Muscle of leg (tissue), 11 donors: Measurements from ENCODE around the gene TMEM109. TPM values are rescaled to one million over a fixed set of nuclear protein-coding genes. Genes with fewer than 3 reads are reported as not detected.

Experiments used
- DNase-seq: peaks from one replicate; pipeline ENCODE4 v3.0.0; 2013
- H3K27ac ChIP-seq: one replicate; pipeline ENCODE4 v1.5.1; 2013; ENCODE audit warnings: mild to moderate bottlenecking, low read length, control low read depth
- H3K27me3 ChIP-seq: one replicate; pipeline ENCODE4 v1.6.1; 2013; ENCODE audit warnings: low read length; ENCODE audit not compliant: control insufficient read depth, insufficient read depth
- H3K36me3 ChIP-seq: one replicate; pipeline ENCODE4 v1.6.1; 2013; ENCODE audit warnings: low read length; ENCODE audit not compliant: control insufficient read depth, insufficient read depth
- H3K4me1 ChIP-seq: one replicate; pipeline ENCODE4 v1.6.1; 2013; ENCODE audit warnings: low read length; ENCODE audit not compliant: control insufficient read depth, insufficient read depth
- H3K4me3 ChIP-seq: one replicate; pipeline ENCODE4 v1.5.1; 2013; ENCODE audit warnings: low read length, control low read depth
- H3K9me3 ChIP-seq: replicated peaks from 2 replicates; pipeline ENCODE4 v1.6.1; 2013; ENCODE audit warnings: low read depth, low read length; ENCODE audit not compliant: control insufficient read depth
- WGBS: methylation state at CpG from one replicate; pipeline ENCODE4 v1.1.5; 2013; ENCODE audit warnings: missing lambda C conversion rate; ENCODE audit not compliant: insufficient coverage; 5-methylcytosine and 5-hydroxymethylcytosine counted together
- polyA plus RNA-seq, 8 donors: library from polyadenylated mRNA; unstranded; fragments of 120-200 nt; gene quantifications; one replicate each; pipeline versions ENCODE4 v1.2.1 to v1.2.3, GENCODE V29; 2013; ENCODE audit warnings: inconsistent platforms in 1 of 8, low replicate concordance in 1 of 8; ENCODE audit not compliant: insufficient read length in 8 of 8, insufficient read depth in 1 of 8
- total RNA-seq: library from RNA; stranded (reverse); fragments of 120-200 nt; gene quantifications from one replicate; pipeline ENCODE4 v1.2.4, GENCODE V29; 2013

Gene TMEM109
- total and polyA plus RNA-seq, 9 donors, result 33.3 to 118 (median 110) TPM

DNA sequence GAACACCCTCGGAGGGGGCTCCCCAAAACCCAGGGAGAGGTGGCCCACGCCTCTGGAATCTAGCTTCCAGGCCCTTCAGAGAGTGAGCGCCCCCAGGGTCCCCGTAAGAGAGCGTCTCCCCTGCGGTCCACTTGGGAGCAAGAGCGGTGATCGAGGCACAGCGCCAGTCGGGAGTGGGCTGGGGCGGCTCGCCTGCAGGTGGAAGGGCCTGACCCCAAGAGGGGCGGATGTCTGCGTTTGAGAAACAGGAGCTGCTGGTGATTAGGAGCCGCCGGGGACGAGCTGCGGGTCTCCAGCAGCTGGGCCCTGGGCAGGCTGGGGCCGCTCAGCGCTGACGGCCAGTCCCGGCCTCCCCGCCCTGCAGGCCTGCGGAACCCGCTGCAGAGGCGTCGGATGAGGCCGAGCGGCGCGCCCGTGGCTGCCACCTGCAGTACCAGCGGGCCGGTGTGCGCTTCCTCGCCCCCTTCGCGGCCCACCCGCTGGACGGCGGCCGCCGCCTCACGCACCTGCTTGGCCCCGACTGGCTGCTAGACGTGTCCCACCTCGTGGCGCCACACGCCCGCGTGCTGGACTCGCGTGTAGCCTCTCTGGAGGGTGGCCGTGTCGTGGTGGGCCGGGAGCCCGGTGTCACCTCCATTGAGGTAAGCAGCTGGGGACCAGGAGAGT, 20.3 kb downstream of the TMEM109 start:
- Histone ChIP-seq H3K27ac (no peak overlapping the region), H3K9me3 (no peaks in the 10 kb centered on the region), H3K4me1 (peaks cover 7% of the 10 kb centered on the region), H3K27me3 (no peaks in the 10 kb centered on the region), H3K4me3 (no peak overlapping the region), H3K36me3 (peaks cover 79% of the 10 kb centered on the region)
- no peak for DNase-seq
- 89% methylated on average over 57 of the region's 57 CpGs for WGBS

DNA sequence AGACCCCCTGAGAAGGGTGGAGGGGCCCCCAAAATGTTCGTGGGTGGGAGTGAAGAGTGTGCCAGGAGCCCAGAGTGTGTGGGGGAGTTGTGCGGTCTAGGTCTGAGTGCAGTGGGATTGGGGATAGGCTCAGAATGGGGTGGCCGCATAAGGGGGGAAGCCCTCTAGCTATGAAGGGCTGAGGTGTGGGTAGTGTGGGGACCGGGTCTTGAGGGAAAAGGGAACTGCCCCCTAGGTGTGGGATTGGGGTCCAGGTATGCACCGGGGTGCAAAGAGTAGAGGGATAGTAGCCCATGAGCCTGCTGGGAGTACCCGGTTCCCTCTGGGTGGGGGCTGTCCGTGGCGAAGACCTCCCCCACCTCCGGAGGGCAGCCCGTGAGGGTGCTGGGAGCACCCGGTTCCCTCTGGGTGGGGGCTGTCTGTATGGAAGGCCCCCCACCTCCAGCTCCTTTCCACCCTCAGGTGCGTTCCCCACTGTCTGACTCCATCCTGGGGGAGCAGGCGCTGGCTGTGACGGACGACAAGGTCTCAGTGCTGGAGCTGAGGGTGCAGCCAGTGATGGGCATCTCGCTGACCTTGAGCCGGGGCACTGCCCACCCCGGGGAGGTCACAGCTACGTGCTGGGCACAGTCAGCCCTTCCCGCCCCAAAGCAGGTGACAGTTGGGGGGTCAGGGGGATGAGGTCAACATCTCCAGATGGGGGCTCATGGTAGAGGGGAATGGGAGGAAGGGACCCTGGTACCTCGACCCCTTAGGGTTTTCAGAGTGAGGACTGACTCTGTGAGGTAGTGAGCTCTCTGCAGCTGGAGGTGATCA, 21.0 kb downstream of the TMEM109 start:
- peaks cover 77% of the 10 kb centered on the region for H3K36me3 ChIP-seq
- no peak for DNase-seq
- WGBS, result 91% methylated on average over 13 of the region's 21 CpGs

DNA sequence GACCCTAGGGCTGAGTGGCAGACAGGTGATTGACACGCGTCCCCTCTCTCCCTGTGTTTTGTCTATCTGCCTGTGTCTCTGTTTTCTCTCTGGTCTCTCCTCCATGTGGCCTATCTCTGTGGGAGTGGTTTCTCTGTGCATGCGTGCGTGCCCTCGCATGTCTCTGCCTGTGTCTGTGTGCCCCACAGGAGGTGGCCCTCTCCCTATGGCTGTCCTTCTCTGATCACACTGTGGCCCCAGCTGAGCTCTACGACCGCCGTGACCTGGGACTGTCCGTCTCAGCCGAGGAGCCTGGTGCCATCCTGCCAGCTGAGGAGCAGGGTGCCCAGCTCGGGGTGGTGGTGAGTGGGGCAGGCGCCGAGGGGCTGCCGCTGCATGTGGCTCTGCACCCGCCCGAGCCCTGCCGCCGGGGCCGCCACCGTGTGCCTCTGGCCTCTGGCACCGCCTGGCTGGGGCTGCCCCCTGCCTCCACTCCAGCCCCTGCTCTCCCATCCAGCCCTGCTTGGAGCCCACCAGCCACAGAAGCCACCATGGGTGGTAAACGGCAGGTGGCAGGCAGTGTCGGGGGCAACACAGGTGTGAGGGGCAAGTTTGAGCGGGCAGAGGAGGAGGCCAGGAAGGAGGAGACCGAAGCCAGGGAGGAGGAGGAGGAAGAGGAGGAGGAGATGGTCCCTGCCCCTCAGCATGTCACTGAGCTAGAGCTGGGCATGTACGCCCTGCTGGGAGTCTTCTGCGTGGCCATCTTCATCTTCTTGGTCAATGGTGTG, 21.9 kb downstream of the TMEM109 start:
- WGBS, result 90% methylated on average over 19 of the region's 27 CpGs
- peaks cover 68% of the 10 kb centered on the region for H3K36me3 ChIP-seq
- peaks cover 7% of the 10 kb centered on the region for H3K4me1 ChIP-seq
- no peak overlapping the region for H3K4me3 ChIP-seq
- no peaks in the 10 kb centered on the region for H3K9me3 ChIP-seq
- no peak for DNase-seq
- H3K27me3 ChIP-seq, result no peaks in the 10 kb centered on the region
- H3K27ac ChIP-seq, result no peak overlapping the region

More for the DNA sequence above, 21.0 kb downstream of the TMEM109 start:
- Histone ChIP-seq H3K4me1 (peaks cover 7% of the 10 kb centered on the region), H3K4me3 (no peak overlapping the region), H3K9me3 (no peaks in the 10 kb centered on the region), H3K27ac (no peak overlapping the region), H3K27me3 (no peaks in the 10 kb centered on the region)

DNA sequence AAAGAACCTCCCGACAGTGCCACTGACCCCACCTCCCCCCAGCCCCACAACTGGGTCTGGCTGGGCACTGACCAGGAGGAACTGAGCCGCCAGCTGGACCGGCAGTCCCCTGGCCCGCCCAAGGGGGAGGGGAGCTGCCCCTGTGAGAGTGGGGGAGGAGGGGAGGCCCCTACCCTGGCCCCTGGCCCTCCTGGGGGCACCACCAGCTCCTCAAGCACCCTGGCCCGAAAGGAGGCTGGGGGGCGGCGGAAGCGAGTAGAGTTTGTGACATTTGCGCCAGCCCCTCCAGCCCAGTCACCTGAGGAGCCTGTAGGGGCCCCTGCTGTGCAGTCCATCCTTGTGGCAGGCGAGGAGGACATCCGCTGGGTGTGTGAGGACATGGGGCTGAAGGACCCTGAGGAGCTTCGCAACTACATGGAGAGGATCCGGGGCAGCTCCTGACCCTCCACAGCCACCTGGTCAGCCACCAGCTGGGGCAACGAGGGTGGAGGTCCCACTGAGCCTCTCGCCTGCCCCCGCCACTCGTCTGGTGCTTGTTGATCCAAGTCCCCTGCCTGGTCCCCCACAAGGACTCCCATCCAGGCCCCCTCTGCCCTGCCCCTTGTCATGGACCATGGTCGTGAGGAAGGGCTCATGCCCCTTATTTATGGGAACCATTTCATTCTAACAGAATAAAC, 22.6 kb downstream of the TMEM109 start:
- Histone ChIP-seq H3K27ac (peak overlapping the region; percentile 42), H3K9me3 (no peaks in the 10 kb centered on the region), H3K4me1 (peaks cover 7% of the 10 kb centered on the region), H3K27me3 (no peaks in the 10 kb centered on the region), H3K36me3 (peaks cover 63% of the 10 kb centered on the region), H3K4me3 (no peak overlapping the region)
- 77% methylated on average over 9 of the region's 18 CpGs for WGBS
- no peak for DNase-seq

DNA sequence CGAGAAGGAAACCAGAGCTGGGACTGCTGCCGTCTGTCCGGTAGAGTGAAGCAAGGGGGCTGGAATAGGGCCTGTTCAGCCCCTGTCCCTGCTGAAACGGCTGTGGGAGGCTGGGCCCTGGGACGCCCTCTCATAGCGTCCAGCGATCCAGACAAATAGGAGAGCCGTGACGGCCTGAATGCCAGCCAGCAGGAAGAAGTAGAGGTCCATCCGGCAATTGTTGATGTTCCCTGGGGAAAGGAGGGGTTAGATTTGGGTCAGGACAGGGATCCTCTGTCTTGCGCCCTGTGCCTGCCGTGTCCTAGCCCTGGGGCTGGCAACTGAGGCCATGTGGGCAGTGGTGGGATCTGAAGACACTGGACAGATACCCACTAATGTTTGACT, 23.2 kb downstream of the TMEM109 start:
- Histone ChIP-seq H3K4me1 (peaks cover 9% of the 10 kb centered on the region), H3K4me3 (no peak overlapping the region), H3K9me3 (no peaks in the 10 kb centered on the region), H3K27me3 (no peaks in the 10 kb centered on the region), H3K36me3 (peaks cover 61% of the 10 kb centered on the region), H3K27ac (peak overlapping the region; percentile 42)
- peak; percentile 31 for DNase-seq
- 45% methylated on average over 11 of the region's 12 CpGs for WGBS

DNA sequence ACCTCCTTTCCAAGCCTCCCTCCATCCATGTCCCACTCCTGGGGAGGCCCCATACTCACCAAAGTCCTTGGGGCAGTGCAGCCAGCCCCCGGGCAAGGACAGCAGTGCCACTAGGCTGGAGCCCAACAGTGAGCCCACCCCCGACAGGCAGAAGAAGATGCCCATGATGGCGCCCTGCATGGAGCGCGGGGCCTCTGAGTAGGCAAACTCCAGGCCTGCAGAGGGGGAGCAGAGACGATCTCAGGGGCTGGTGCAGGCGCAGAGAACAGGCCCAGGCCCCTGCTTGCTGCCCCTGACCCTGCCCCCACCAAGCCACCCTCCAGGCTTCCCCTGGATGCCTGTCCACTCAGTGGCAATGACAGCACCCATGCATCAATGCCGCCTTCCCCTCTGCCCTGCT, 23.9 kb downstream of the TMEM109 start:
- no peak for DNase-seq
- no peak overlapping the region for H3K4me3 ChIP-seq
- no peaks in the 10 kb centered on the region for H3K9me3 ChIP-seq
- H3K27me3 ChIP-seq, result no peaks in the 10 kb centered on the region
- H3K27ac ChIP-seq, result no peak overlapping the region
- WGBS, result 93% methylated on average over 6 of the region's 8 CpGs
- peaks cover 56% of the 10 kb centered on the region for H3K36me3 ChIP-seq
- H3K4me1 ChIP-seq, result peaks cover 9% of the 10 kb centered on the region

DNA sequence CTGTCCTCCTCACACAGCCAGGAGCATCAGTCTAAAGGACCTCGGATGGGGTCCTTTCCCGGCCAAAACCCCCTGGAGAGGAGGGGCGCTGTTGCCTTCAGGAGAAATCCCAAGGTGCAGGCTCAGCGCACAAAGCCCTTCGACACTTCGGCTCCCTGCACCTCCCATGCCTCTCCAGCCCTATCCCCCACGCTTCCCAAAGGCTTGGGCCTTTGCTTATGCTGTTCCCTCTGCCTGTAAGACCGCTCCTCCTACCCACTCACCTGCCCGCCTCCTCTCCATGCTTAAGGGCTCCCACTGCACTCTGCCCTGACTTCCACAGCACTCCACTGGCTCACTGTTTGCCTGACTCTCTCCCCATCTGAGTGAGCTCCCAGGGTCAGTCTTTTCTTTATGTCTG, 24.5 kb downstream of the TMEM109 start:
- WGBS, result 62% methylated on average over 9 of the region's 9 CpGs
- no peak overlapping the region for H3K4me3 ChIP-seq
- no peaks in the 10 kb centered on the region for H3K27me3 ChIP-seq
- H3K36me3 ChIP-seq, result peaks cover 50% of the 10 kb centered on the region
- peaks cover 10% of the 10 kb centered on the region for H3K4me1 ChIP-seq
- no peak for DNase-seq
- H3K9me3 ChIP-seq, result no peaks in the 10 kb centered on the region
- no peak overlapping the region for H3K27ac ChIP-seq

DNA sequence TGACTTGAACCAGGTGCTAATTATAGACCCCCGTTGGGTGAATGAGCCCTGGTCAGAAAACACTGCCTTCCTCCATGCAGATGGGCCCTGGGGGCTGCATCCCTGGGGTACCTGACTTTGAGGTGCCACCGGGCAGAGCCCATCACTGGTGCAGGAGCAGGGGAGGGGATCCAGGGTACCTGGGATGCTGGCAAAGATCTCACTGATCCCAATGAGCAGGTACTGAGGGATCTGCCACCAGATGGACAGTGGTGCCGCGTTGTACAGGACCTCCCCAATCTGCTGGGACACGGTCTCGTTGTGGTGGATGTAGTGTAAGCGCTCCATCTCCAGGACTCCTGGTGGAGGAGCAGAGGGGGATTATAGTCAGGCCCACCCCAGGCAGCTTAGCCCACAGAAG, 25.3 kb downstream of the TMEM109 start:
- peaks cover 42% of the 10 kb centered on the region for H3K36me3 ChIP-seq
- no peak overlapping the region for H3K27ac ChIP-seq
- H3K27me3 ChIP-seq, result no peaks in the 10 kb centered on the region
- no peaks in the 10 kb centered on the region for H3K9me3 ChIP-seq
- whole genome bisulfite sequencing, result 86% methylated on average over 6 of the region's 7 CpGs
- no peak for DNase-seq
- peaks cover 10% of the 10 kb centered on the region for H3K4me1 ChIP-seq
- H3K4me3 ChIP-seq, result no peak overlapping the region

DNA sequence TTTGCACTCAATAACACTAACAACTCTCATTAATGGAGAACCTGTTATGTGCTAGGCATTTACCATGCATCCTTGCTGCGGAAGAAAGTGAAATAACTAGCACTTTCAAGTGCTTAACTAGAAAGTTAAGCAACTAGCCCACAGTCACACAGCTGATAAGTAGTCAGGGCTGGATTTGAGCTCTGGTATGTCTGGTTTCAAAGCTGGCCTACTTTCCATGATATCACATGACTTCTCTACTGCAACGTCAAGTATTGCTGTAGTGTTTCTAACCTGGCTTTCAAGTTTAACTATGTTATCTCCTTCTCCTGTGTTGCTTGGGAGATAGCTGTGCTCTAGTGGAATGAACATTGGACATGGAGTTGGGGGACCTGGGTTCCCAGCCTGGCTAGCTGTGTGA, 25.9 kb downstream of the TMEM109 start:
- H3K4me1 ChIP-seq, result peaks cover 10% of the 10 kb centered on the region
- peaks cover 43% of the 10 kb centered on the region for H3K36me3 ChIP-seq
- H3K27ac ChIP-seq, result no peak overlapping the region
- no peaks in the 10 kb centered on the region for H3K27me3 ChIP-seq
- no peaks in the 10 kb centered on the region for H3K9me3 ChIP-seq
- WGBS, result no CpG with 5 or more reads among the region's 2 CpGs
- no peak overlapping the region for H3K4me3 ChIP-seq
- DNase-seq, result no peak
